ENCODE results near the gene QSOX1. TPM values are rescaled to one million over a fixed set of nuclear protein-coding genes. Genes with fewer than 3 reads are reported as not detected.

Gene QSOX1
- total RNA-seq, 2 donors from 2014 or later: 42.1 to 42.3 TPM

Other genes starting within 250 kb of the QSOX1 start
- gene CEP350, start 200.1 kb upstream of the QSOX1 start, total RNA-seq: 10 to 100 TPM; 41.9 to 43.6 TPM
- gene LHX4, start 75.4 kb downstream of the QSOX1 start, total RNA-seq: not detected